Measurements from ENCODE around the gene OR2A14.
"Not testable (repeated sequence)": the region's sequence is repeated elsewhere in the genome, so short reads cannot be mapped to it uniquely, and the experiment has no call there.

The OR2A14 gene

DNA sequence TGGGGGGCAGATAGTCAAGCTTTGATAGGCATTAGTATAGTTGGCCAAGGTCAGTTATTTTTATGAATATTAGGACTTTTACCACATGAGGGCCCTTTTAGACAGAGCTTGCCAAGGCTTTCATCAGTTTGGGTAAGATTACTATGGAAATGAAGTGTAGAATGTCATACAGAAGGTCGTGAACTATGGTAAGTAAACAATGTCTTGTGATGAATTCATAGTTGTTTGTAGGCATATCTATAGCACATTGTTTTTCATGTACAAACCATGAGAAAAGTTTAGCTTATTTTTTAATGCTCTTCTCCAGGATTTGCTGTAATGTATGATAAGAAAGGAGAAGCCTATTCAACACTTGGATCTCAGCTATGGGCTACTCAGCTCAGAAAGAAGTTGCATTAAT lies 9.3 kb upstream of the OR2A14 start:
- TF ChIP-seq EZH2phosphoT487 (IDR thresholded peaks at IDR 0.05; ENCODE audit: low read depth) (no peak), CTCF (IDR thresholded peaks at IDR 0.05; ENCODE audit: low read depth, low read length) (no peak)
- H3K4me3 ChIP-seq (ENCODE audit: low read length): no peak overlapping the region
- no peaks in the 10 kb centered on the region for H3K4me1 ChIP-seq (ENCODE audit: low read length)
- H3K9ac ChIP-seq (ENCODE audit: low read length): no peak overlapping the region
- no peak overlapping the region for H2AFZ ChIP-seq (ENCODE audit: low read depth, low read length)
- H3K27ac ChIP-seq (ENCODE audit: low read length): no peak overlapping the region
- no peaks in the 10 kb centered on the region for H3K36me3 ChIP-seq (replicated peaks; ENCODE audit: low read depth, low read length)
- peaks cover 10% of the 10 kb centered on the region; the same call in 1 of the 2 replicates for H3K27me3 ChIP-seq (ENCODE audit: low read depth, low read length)
- H3K9me3 ChIP-seq (ENCODE audit: insufficient read depth, low read length): no peaks in the 10 kb centered on the region
- H3K4me2 ChIP-seq (ENCODE audit: low read length): no peak overlapping the region
- no peaks in the 10 kb centered on the region for H4K20me1 ChIP-seq (ENCODE audit: insufficient read depth, low read length)
- H3K79me2 ChIP-seq (ENCODE audit: low read length): no peaks in the 10 kb centered on the region

DNA sequence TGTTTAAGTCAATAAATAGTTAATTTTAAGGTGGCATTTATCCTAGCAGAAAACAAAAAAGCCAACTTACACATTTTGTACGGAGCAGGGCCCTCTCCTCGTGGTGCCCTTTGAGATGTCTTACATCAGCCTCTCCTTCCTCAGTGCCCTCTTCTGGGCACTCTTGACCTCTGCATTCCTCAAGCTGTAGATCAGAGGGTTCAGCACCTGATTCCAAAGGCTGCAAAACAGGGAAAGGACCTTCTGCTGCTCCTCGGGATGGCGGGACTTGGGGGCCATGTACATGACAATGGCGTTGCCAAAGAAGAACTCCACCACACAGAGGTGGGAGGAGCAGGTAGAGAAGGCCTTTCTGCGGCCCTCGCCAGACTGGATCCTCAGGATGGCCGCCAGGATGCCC lies 4.6 kb upstream of the OR2A14 start:
- no peaks in the 10 kb centered on the region for H3K79me2 ChIP-seq (ENCODE audit: low read length)
- no peaks in the 10 kb centered on the region for H3K9me3 ChIP-seq (ENCODE audit: insufficient read depth, low read length)
- H3K27ac ChIP-seq (ENCODE audit: low read length): no peak overlapping the region
- no peak overlapping the region for H3K4me3 ChIP-seq (ENCODE audit: low read length)
- H3K4me2 ChIP-seq (ENCODE audit: low read length): no peak overlapping the region
- no peaks in the 10 kb centered on the region for H4K20me1 ChIP-seq (ENCODE audit: insufficient read depth, low read length)
- H3K4me1 ChIP-seq (ENCODE audit: low read length): no peaks in the 10 kb centered on the region
- H3K36me3 ChIP-seq (replicated peaks; ENCODE audit: low read depth, low read length): no peaks in the 10 kb centered on the region
- no peak overlapping the region for H2AFZ ChIP-seq (ENCODE audit: low read depth, low read length)
- TF ChIP-seq EZH2phosphoT487 (IDR thresholded peaks at IDR 0.05; ENCODE audit: low read depth): no peak
- TF ChIP-seq CTCF (IDR thresholded peaks at IDR 0.05; ENCODE audit: low read depth, low read length): no peak
- H3K9ac ChIP-seq (ENCODE audit: low read length): no peak overlapping the region
- H3K27me3 ChIP-seq (ENCODE audit: low read depth, low read length): peaks cover 7% of the 10 kb centered on the region; the same call in 1 of the 2 replicates

DNA sequence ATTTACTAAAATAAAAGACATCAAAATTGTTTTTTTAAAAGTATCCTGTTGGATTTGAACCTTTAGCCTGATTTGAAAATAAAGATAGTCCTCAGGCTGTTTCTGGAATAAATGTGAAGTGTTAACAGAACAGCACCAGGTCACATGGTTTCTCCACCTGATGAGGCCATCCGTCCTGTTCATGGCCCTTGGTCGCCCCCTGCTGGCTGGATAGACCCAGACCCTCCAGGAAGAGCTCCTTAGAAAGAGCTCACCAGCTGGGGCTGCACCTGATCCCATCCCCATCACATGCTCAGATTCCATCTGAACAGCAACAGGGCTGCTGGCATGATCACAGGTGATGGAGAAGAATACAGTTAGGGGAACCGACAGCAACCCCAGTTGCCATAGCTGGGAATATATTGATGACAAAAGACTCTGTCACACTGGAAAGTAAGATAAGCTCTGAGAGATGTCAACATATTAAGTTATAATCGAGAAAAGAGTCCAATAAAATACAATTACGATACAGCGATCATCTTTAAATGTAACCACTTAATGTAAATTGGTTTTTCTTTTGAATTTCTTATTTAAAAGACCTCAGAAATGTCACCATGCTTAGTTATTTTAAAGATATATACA lies 4.8 kb downstream of the OR2A14 start:
- no peaks in the 10 kb centered on the region; the same call in 1 of the 2 replicates for H3K4me1 ChIP-seq (ENCODE audit: low read length)
- H3K36me3 ChIP-seq (replicated peaks; ENCODE audit: low read depth, low read length): no peaks in the 10 kb centered on the region
- TF ChIP-seq EZH2phosphoT487 (IDR thresholded peaks at IDR 0.05; ENCODE audit: low read depth): no peak
- peak; percentile 83 for TF ChIP-seq CTCF (IDR thresholded peaks at IDR 0.05; ENCODE audit: low read depth, low read length)
- no peaks in the 10 kb centered on the region for H3K27me3 ChIP-seq (ENCODE audit: low read depth, low read length)
- H3K9me3 ChIP-seq (ENCODE audit: insufficient read depth, low read length): no peaks in the 10 kb centered on the region
- H3K79me2 ChIP-seq (ENCODE audit: low read length): no peaks in the 10 kb centered on the region
- H2AFZ ChIP-seq (ENCODE audit: low read depth, low read length): no peak overlapping the region
- H4K20me1 ChIP-seq (ENCODE audit: insufficient read depth, low read length): no peaks in the 10 kb centered on the region
- H3K4me3 ChIP-seq (ENCODE audit: low read length): no peak overlapping the region
- H3K27ac ChIP-seq (ENCODE audit: low read length): no peak overlapping the region
- no peak overlapping the region; the same call in 1 of the 2 replicates for H3K9ac ChIP-seq (ENCODE audit: low read length)
- H3K4me2 ChIP-seq (ENCODE audit: low read length): no peak overlapping the region; the same call in 1 of the 2 replicates

GRCh38 chr7:144129601-144130000 lies 6.6 kb downstream of the OR2A14 start:
- not testable (repeated sequence) for H3K79me2 ChIP-seq (ENCODE audit: low read length); H3K9me3 ChIP-seq (ENCODE audit: insufficient read depth, low read length); H3K4me1 ChIP-seq (ENCODE audit: low read length); H3K27me3 ChIP-seq (ENCODE audit: low read depth, low read length); H3K36me3 ChIP-seq (replicated peaks; ENCODE audit: low read depth, low read length); H4K20me1 ChIP-seq (ENCODE audit: insufficient read depth, low read length); H3K4me3 ChIP-seq (ENCODE audit: low read length); H3K4me2 ChIP-seq (ENCODE audit: low read length); H3K9ac ChIP-seq (ENCODE audit: low read length); H2AFZ ChIP-seq (ENCODE audit: low read depth, low read length); H3K27ac ChIP-seq (ENCODE audit: low read length)
